Activated T-helper 17 cell treated with anti-CD3 and anti-CD28 coated beads, Interleukin-2, amount 50 U/mL, for 72 hours (primary cell): ENCODE measurements around the gene CST3. TPM values are rescaled to one million over a fixed set of nuclear protein-coding genes. Genes with fewer than 3 reads are reported as not detected.
"Not testable (repeated sequence)": the region's sequence is repeated elsewhere in the genome, so short reads cannot be mapped to it uniquely, and the experiment has no call there.

Experiments
- ATAC-seq: fragments of 150-1000 bp; cut with Tn5 transposase; replicated peaks from 2 replicates; pipeline ENCODE4 v1.10.0; 2021; ENCODE audit warnings: mild to moderate bottlenecking, moderate library complexity
- H3K27ac Mint-ChIP-seq: one replicate; pipeline ENCODE4 v1.8.0; 2022; ENCODE audit warnings: mixed read lengths
- H3K27me3 Mint-ChIP-seq: one replicate; pipeline ENCODE4 v1.8.0; 2022; ENCODE audit warnings: mixed read lengths
- H3K36me3 Mint-ChIP-seq: one replicate; pipeline ENCODE4 v1.8.0; 2022; ENCODE audit warnings: low read depth, mild to moderate bottlenecking, mixed read lengths
- H3K4me1 Mint-ChIP-seq: one replicate; pipeline ENCODE4 v1.8.0; 2022; ENCODE audit warnings: mixed read lengths
- H3K4me3 Mint-ChIP-seq: one replicate; pipeline ENCODE4 v1.8.0; 2022; ENCODE audit warnings: mild to moderate bottlenecking, mixed read lengths
- H3K9me3 Mint-ChIP-seq: one replicate; pipeline ENCODE4 v1.8.0; 2022; ENCODE audit warnings: mixed read lengths
- total RNA-seq, 2 donors: library from RNA; stranded (reverse); gene quantifications; one replicate each; pipeline ENCODE4 v1.2.3, GENCODE V29; 2022

CST3 gene
- total RNA-seq, 2 donors from 2014 or later = not detected

- peak; percentile 56 for ATAC-seq
- H3K27me3 Mint-ChIP-seq = no peaks in the 10 kb centered on the region
- H3K27ac Mint-ChIP-seq = no peak overlapping the region
- no peaks in the 10 kb centered on the region for H3K4me1 Mint-ChIP-seq
- H3K36me3 Mint-ChIP-seq = no peaks in the 10 kb centered on the region
- no peaks in the 10 kb centered on the region for H3K9me3 Mint-ChIP-seq
- no peak overlapping the region for H3K4me3 Mint-ChIP-seq
Observed at GRCh38 chr20:23668477-23668951, 30.8 kb upstream of the CST3 start.

DNA sequence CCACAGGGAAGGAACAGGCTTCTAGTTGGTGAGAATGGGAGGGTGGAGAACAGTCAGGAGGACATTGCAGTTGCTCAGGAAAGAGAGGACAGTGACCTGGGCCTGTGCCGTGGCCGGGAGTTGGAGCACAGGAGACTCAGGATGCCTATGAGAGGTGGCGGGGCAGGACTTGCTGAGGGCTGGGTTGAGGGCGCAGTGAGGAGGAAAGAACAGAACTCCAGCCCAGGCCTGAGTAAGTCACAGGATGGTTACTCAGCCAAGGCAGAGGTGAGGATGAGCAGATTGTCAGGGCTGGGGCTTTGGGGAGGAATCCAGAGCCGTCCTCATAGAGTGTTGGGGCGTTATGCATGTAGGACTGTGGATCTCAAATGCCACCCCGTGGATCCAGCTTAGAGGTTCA lies 29.9 kb upstream of the CST3 start:
- no peak for ATAC-seq
- Mint-ChIP-seq H3K27ac (no peak overlapping the region), H3K36me3 (no peaks in the 10 kb centered on the region), H3K27me3 (no peaks in the 10 kb centered on the region), H3K4me1 (no peaks in the 10 kb centered on the region), H3K4me3 (no peak overlapping the region), H3K9me3 (no peaks in the 10 kb centered on the region)

DNA sequence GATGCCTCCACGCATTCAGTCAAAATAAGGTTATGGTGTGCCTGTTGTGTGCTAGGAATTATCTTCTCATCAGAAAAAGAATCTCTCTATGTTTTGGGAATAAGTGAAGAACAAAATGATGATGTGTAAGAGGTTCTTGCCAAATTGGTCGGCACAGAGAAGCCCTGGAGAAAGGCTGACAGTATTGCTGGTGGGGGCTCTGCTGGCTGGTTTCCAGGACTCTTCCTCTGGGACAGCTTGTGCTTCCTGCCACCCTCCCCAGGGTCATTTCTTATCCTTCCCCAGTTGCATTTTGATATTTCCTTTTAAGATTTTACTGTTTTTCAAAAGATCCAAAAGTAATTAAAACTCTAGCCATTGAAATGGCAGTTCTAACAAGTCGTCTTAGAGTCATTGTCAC lies 28.9 kb upstream of the CST3 start:
- H3K4me1 Mint-ChIP-seq = no peaks in the 10 kb centered on the region
- no peaks in the 10 kb centered on the region for H3K36me3 Mint-ChIP-seq
- ATAC-seq = no peak
- H3K4me3 Mint-ChIP-seq = no peak overlapping the region
- no peaks in the 10 kb centered on the region for H3K9me3 Mint-ChIP-seq
- no peak overlapping the region for H3K27ac Mint-ChIP-seq
- H3K27me3 Mint-ChIP-seq = no peaks in the 10 kb centered on the region

- H3K4me3 Mint-ChIP-seq = no peak overlapping the region
- H3K4me1 Mint-ChIP-seq = no peaks in the 10 kb centered on the region
- no peak for ATAC-seq
- no peak overlapping the region for H3K27ac Mint-ChIP-seq
- H3K36me3 Mint-ChIP-seq = no peaks in the 10 kb centered on the region
- no peaks in the 10 kb centered on the region for H3K9me3 Mint-ChIP-seq
- no peaks in the 10 kb centered on the region for H3K27me3 Mint-ChIP-seq
Observed at GRCh38 chr20:23666189-23666588, 28.4 kb upstream of the CST3 start.

DNA sequence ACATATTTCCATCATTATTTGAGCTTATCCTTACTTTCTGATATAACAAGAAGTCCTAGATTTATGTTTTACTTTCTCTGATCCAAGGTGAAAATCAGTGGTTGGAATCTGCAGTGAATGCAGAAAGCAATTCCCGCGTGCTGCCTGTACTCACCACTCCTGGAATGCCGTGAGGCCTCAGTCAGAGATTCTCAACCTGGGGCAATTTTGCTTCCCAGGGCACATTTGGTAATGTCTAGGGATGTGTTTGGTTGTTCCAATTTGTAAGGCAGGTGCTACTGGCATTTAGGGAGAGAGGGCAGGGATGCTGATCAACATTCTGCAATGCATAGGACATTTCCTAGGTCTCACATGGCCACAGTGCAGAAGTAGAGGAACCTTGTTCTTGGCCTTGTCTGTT lies 27.2 kb upstream of the CST3 start:
- no peaks in the 10 kb centered on the region for H3K36me3 Mint-ChIP-seq
- H3K27me3 Mint-ChIP-seq = no peaks in the 10 kb centered on the region
- no peak for ATAC-seq
- H3K4me3 Mint-ChIP-seq = no peak overlapping the region
- no peaks in the 10 kb centered on the region for H3K4me1 Mint-ChIP-seq
- H3K9me3 Mint-ChIP-seq = no peaks in the 10 kb centered on the region
- no peak overlapping the region for H3K27ac Mint-ChIP-seq

DNA sequence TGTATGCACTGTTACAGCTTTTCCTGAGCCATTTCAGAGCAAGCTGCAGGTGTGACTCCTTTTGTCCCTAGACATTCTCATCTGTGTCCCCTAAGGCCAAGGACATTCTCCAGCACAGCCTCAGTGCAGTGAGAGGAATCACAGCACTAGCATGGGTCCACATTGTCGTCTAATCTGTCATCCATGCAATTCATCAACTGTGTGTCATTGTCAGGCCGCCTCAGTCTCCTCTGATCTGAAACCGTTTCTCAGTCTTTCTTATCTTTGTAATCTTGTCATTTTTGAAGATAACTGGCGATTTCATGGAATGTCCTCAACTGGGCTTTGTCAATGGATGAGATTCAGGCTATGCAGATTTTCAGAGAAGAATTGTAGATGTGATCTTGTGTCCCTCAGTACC lies 26.3 kb upstream of the CST3 start:
- H3K4me3 Mint-ChIP-seq, H3K27me3 Mint-ChIP-seq, H3K36me3 Mint-ChIP-seq, H3K27ac Mint-ChIP-seq, H3K9me3 Mint-ChIP-seq, H3K4me1 Mint-ChIP-seq, ATAC-seq: not testable (repeated sequence)

- Mint-ChIP-seq H3K4me1 (no peaks in the 10 kb centered on the region), H3K9me3 (no peaks in the 10 kb centered on the region), H3K36me3 (no peaks in the 10 kb centered on the region), H3K27ac (no peak overlapping the region), H3K4me3 (no peak overlapping the region), H3K27me3 (peaks cover 3% of the 10 kb centered on the region)
- no peak for ATAC-seq
Observed at GRCh38 chr20:23663180-23663579, 25.4 kb upstream of the CST3 start.

DNA sequence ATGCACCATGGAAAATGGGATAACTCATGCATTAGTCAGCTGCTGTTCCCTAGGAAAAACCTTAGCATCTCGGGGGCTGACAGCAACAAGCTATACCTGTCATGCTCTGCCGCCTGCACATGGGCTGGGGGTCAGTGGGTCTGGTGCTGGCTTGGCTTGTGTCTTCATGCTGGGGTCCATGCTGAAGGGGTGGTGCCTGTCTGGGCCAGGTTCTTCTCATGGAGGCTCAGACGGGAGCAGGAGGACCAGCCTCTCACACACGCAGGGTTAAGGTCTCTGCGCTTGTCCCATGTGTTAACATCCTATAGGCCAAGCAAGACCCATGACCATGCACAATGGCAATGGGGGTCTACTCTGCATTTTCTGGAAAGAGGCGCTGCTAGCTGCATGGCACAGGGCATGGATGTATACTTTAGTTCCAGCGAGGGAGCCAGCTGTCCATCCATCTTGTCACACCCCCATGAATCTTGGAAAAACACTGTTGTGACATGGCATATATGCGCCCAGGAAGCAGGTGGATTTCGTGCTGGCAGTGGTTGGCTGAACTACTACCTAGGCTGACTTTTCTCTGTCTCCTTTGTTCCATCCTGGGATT lies 24.6 kb upstream of the CST3 start:
- no peak for ATAC-seq
- H3K36me3 Mint-ChIP-seq = no peaks in the 10 kb centered on the region
- no peak overlapping the region for H3K4me3 Mint-ChIP-seq
- H3K27ac Mint-ChIP-seq = no peak overlapping the region
- H3K9me3 Mint-ChIP-seq = no peaks in the 10 kb centered on the region
- no peaks in the 10 kb centered on the region for H3K4me1 Mint-ChIP-seq
- peaks cover 3% of the 10 kb centered on the region for H3K27me3 Mint-ChIP-seq

- H3K4me3 Mint-ChIP-seq = no peak overlapping the region
- H3K4me1 Mint-ChIP-seq = no peaks in the 10 kb centered on the region
- H3K27me3 Mint-ChIP-seq = peaks cover 3% of the 10 kb centered on the region
- no peaks in the 10 kb centered on the region for H3K9me3 Mint-ChIP-seq
- no peak overlapping the region for H3K27ac Mint-ChIP-seq
- H3K36me3 Mint-ChIP-seq = no peaks in the 10 kb centered on the region
- no peak for ATAC-seq
Observed at GRCh38 chr20:23661002-23661429, 23.3 kb upstream of the CST3 start.

DNA sequence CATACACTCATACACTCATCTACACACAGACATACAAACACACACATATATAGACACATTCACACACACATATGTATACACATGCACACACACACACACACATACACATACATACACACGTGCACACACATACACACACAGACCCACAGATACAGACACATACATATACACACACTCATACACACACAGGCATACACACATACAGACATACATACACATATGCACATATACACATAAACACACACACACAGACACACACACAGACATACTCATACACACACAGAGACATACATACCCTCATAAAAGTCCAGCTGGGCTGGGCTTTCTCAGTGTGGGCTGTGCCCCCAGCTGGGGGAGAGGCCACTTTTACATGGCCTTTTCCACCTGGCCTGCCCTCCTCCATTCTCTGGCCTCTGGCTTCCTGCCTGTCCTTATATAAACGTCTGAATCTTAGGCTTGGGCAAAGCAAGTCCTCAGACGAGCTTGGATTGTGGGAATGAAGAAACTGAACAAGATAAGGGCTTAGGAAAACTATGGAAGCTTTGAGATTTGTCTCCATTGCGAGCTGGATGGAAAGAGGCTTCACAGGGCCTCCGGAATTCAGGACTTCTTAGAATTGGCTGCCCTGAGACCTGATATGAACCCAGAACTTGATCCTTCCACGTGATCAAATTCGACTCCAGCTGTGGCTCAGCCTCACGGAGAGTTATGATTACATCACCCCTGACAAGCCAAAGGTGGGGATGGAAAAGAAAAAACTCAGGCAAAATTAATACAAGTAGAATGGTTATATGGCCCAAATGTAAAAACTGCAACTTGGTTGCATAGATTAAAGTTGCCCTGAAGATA lies 22.5 kb upstream of the CST3 start:
- H3K4me1 Mint-ChIP-seq = no peaks in the 10 kb centered on the region
- no peaks in the 10 kb centered on the region for H3K9me3 Mint-ChIP-seq
- H3K27me3 Mint-ChIP-seq = peaks cover 3% of the 10 kb centered on the region
- no peak overlapping the region for H3K27ac Mint-ChIP-seq
- H3K36me3 Mint-ChIP-seq = no peaks in the 10 kb centered on the region
- H3K4me3 Mint-ChIP-seq = no peak overlapping the region
- no peak for ATAC-seq

- ATAC-seq, H3K36me3 Mint-ChIP-seq, H3K27ac Mint-ChIP-seq, H3K4me3 Mint-ChIP-seq, H3K4me1 Mint-ChIP-seq, H3K9me3 Mint-ChIP-seq, H3K27me3 Mint-ChIP-seq: not testable (repeated sequence)
Observed at GRCh38 chr20:23659610-23659988, 21.8 kb upstream of the CST3 start.

DNA sequence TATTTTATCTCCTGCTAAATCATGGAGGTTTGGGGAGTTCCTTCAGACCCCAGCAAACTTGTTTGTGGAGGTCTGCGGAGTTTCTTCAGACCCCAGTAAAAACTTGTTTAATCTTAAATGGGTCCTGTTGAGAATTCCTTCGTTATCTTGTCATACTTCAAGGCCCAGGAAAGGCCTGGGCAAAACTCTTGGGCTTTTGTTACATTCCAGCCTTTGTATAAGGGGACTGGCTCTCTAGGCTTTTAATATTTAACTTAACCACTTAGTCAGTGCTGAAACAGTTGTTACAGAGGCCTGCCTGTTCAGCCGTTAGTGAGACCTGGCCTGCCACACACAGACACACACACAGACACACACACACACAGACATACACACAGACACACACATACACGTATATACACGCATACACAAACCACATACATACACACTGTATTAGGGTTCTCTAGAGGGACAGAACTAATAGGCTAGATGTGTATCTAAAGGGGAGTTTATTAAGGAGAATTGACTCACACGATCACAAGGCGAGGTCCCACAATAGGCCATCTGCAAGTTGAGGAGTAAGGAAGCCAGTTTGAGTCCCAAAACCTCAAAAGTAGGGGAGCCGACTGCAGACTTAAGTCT lies 21.3 kb upstream of the CST3 start:
- no peak overlapping the region for H3K4me3 Mint-ChIP-seq
- no peak for ATAC-seq
- H3K27ac Mint-ChIP-seq = no peak overlapping the region
- H3K27me3 Mint-ChIP-seq = peaks cover 8% of the 10 kb centered on the region
- H3K9me3 Mint-ChIP-seq = no peaks in the 10 kb centered on the region
- no peaks in the 10 kb centered on the region for H3K36me3 Mint-ChIP-seq
- H3K4me1 Mint-ChIP-seq = no peaks in the 10 kb centered on the region

DNA sequence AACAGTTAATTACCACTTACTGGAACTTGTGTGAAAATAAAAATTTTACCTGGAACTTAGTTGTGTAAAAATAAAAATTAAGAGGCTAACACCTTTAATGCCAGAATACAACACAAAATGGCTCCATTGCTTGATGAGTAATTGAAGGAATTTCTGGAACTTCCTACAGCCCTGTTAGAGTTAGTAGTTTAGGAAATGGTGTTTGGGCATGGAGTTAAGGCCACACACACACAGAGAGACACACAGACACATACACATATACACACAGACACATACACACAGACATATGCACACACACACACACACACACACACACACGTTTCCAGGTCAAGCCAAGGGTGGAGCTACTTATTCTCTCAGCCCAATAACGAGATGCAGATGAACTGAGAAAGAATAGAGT lies 20.6 kb upstream of the CST3 start:
- no peak for ATAC-seq

DNA sequence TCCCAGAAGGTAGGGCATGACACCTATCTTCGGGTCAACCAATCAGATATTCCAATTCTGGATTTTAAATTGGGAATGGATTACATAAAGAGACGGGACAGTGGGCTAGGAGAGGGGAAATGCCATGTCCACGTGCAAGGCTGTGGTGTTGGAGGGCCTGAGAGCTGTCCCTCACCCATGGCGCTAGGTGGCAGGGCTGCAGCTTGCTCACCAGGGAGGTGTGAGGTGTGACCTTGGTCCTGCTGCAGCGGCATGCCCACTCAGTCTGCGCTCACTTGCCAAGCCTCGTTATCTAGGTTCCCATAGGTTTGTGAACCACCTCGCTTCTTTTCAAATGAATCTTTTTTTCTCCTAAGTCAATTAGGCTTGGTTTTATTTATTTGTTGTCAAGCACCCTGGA lies 19.4 kb upstream of the CST3 start:
- H3K27ac Mint-ChIP-seq = no peak overlapping the region
- no peak overlapping the region for H3K4me3 Mint-ChIP-seq
- peaks cover 13% of the 10 kb centered on the region for H3K27me3 Mint-ChIP-seq
- no peaks in the 10 kb centered on the region for H3K36me3 Mint-ChIP-seq
- ATAC-seq = no peak
- H3K9me3 Mint-ChIP-seq = no peaks in the 10 kb centered on the region
- no peaks in the 10 kb centered on the region for H3K4me1 Mint-ChIP-seq

More for the DNA sequence above, 20.6 kb upstream of the CST3 start:
- Mint-ChIP-seq H3K9me3 (no peaks in the 10 kb centered on the region), H3K4me3 (no peak overlapping the region), H3K27ac (no peak overlapping the region), H3K4me1 (no peaks in the 10 kb centered on the region), H3K36me3 (no peaks in the 10 kb centered on the region), H3K27me3 (peaks cover 12% of the 10 kb centered on the region)

DNA sequence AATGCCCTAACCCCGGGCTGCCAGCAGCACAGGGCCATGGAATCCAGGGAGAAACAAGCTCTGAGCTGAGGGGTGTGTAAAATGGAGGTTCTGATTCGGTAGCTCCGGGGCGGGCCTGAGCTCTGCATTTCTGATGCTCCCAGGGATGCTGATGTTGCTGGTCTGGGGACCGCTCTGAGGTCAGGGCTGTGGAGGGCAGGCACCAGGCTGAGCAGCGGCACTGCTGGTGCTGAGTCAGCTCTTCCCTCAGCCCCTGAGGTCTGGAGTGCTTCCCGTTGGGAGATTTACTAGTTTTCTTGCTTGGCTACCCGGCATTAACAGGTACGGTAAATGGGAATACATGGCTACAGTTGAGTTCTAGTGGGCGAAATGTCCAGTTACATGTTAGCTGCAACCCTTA lies 18.6 kb upstream of the CST3 start:
- H3K4me3 Mint-ChIP-seq = no peak overlapping the region
- H3K4me1 Mint-ChIP-seq = no peaks in the 10 kb centered on the region
- peaks cover 13% of the 10 kb centered on the region for H3K27me3 Mint-ChIP-seq
- no peaks in the 10 kb centered on the region for H3K36me3 Mint-ChIP-seq
- no peak for ATAC-seq
- H3K27ac Mint-ChIP-seq = no peak overlapping the region
- no peaks in the 10 kb centered on the region for H3K9me3 Mint-ChIP-seq
